Embryonic facial prominence (tissue), 1 donor: Measurements from ENCODE around the gene YJEFN3.
A peak's percentile ranks its signal among the peaks of the same experiment; 100 is the strongest.

Source experiments
- DNase-seq: peaks from one replicate; pipeline ENCODE4 v3.0.0-alpha.2; 2016; ENCODE audit errors: extremely low spot score

YJEFN3 gene, protein sequence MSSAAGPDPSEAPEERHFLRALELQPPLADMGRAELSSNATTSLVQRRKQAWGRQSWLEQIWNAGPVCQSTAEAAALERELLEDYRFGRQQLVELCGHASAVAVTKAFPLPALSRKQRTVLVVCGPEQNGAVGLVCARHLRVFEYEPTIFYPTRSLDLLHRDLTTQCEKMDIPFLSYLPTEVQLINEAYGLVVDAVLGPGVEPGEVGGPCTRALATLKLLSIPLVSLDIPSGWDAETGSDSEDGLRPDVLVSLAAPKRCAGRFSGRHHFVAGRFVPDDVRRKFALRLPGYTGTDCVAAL

DNA sequence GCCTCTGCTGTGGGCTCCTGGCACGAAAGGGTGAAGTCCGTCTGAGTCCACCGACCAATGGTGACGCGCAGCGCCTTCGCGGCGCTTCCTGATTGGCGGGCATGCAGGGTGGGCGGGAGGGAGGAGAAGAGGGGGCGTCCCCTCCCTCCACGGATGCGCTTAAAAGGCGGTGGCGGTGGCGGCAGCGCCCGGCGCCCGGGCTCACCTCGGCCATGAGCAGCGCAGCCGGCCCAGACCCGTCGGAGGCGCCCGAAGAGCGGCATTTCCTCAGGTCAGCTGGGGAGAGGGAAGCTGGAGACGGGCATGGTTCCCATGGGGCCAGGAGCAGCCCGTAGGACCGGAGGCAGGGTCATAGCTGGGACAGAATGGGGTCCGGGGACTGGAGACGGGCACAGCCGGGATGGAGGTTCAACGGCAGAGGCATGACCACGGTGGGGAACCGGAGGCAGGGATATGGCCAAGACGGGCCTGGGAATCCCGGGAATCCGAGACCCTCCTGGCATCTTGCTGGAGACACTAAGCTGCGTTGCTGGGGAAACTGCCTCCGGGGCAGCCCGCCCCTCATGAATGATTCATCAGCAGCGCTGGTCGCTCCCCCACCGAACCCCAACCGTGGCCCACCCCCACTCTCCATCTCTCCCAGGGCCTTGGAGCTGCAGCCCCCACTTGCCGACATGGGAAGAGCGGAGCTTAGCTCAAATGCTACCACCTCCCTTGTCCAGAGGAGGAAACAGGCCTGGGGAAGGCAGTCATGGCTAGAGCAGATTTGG lies at the start of gene YJEFN3:
TSS of gene YJEFN3 (plus strand) at position 191 of the 770 bp plus-strand sequence. CDS start at position 213, 22 bp downstream.
- DNase-seq = no peak

DNA sequence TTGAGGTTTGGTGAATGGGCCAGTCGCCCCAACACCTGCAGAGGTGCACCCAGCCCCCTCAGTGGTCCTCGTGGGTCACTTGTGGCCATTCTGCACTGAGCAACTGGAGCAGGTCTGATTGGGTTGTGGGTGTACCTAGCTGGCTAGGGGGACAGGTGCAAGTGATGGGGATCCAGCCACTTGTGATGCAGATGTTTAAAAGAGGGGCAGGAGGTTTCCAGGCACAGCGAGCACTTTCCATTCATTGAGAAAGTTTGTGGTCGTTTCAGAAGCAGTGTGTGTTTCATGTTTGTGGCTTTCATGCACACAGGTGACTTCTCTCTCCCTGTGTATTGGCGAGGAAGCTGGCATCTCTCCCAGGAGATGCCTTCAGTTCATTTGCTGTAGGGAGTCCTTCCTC lies 48.0 kb upstream of the YJEFN3 start:
- no peak for DNase-seq

DNA sequence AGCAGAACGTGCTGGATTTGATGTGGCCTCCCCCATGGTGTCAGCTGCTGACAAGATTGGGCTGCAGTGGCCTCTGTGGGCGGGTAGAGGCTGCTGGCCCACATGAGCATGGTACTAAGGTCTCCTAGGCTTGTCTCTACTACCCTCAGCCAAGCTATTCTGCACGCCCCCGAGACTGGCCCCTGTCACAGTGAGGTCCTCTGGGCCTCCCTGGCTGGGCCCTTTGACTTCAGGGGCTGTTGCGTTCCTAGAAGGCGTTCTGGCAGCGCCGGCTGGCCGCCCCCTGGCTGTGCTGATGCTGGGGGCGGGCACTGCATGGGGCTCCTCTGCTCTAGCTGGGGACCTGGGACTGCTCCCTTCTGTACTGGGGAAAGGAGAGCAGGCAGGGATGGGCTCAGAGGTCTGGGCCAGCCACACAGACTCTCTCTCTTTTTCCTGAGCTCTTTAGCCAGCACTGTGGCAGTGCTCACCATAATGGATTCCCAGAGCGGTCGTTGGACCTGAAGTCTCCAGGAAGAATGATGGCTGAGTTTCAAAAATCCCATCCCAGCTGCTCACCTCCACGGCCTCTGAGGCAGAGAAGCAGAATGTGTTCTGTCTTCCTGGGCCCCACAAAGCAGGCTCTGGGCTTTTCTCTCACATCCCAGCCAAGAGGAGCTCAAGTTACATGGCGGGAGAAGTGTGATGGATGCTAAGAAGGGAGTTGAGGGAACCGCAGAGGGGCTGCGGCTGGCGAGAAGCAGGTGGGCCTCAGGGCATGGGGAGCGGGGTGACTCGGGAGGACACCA lies 45.7 kb upstream of the YJEFN3 start:
- no peak for DNase-seq

DNA sequence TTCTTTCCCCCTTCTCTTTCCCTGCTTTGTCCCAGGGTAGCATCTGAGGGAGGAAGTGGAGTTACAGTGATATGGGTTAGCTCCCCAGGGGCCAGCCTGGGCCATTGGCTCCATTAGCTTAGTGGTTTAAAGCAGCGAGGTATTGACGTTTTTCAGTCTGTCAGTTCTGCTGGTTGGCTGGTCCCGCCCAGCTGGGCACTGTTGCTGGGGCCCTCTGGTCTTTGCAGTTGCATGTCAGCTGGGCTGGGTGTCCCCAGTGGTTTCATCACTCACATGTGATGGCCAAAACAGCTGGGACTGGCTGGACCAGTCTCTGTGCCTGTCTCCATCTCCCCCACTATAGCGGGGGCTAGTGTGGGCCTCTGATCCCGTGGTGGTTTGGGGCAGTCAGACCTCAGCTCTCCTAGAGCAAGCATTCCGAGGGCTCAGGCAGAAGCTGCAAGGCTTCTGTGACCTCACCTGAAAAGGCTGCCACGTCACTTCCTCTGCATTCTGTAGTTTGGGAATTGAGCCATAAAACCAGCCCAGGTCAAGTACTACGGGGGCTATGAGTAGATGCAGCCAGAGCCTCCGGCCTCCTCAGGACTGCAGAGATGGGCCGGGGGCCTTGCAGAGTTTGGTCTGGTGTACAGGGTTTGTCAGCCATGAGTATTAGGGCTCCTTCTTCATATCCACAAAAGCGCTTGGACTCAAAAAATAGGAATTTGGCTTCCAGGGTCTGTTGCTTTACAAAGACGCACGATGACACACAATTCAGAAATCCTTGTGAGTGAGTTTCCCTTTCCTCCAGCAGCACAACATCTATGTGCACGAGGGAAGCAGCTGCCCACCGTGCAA lies 43.3 kb upstream of the YJEFN3 start:
- no peak for DNase-seq

DNA sequence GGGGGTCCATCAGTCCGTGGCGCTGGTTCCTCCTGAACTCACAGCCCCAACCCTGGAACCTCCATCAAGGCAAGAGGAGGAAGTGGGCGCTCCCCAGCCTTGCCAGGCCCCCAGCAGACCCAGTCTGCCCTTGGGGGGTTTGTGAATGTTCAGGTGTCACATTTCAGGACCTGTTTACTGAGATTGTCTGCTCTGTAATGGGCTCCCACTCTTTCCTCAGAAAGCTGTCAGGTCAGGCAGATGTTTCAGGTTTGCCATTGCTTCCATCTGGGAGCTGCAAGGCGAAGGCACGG lies 42.8 kb upstream of the YJEFN3 start:
- no peak for DNase-seq

DNA sequence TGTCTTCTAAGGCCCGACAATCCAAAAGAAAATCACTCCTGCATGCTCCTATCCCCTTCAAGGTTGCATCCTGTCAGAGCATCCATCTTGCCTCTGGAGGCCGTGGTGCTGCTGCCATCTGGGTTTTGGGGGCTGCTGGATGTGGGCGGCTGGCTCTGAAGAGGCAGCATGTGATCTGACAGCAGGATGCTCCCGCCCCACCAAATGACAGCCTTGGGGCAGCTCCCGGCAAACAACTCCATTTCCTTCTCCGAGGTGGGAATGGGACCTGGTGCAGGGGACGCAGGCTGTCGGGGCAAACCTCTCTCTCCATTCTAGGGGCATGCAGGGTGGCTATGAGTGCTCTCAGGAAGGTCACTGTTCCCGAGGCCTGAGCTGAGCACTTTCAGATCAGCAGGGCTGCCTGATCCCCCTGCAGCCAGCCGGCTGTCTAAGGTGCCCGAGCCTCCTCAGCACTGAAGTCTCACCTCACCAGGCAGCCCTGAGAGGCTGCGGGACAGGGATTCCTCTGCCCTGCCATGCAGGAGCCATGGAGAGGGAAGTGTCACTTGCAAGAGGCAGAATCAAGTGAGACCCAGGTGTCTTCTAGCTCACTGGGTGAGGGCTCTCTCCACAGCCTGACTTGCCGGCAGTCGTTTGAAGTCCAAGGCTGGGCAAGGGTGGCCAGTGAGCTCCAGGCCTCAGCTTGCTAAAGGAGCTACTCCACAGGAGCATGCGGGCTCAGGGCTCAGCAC lies 42.2 kb upstream of the YJEFN3 start:
- DNase-seq = no peak

DNA sequence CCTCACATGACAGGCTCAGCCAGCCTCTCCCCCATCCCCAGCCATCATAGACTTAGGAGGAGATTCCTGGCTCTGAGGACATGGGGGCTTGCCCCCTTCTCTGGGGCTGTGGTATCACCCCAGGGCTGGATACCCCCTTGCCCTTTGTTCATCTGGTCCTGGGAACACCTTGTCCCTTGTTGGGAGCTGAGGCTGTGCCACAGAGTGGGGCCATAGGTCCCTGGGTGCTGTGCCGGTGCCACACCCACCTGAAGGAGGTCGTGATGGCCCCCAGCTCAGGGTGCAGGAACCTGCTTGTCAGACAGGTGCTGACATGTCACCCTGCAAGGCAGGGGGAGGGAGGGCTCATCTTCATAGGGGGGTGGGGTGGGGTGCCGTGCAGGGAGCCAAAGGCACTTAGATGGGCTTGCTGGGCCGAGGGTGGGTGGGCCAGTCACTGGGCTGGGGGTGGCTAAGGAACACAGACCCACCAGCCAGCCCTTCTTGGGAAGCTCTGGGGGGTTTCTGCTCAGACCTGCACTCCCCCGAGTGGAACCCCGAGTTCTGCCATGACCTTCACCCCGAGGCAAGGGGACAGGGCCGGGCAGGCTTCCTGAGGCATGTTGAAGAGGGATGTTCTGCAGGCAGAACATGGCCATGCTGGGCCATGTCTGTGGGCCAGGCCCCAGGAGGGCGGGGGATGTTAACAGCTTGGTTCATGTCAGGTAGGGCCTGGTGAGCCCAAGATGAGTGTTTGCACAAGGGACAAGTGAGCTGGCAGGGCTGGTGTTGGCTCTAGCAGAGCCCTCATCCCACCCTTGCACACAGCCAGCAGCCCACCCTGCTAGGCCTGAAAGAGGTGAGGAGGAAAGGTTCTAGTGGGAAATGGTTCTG lies 41.4 kb upstream of the YJEFN3 start:
- DNase-seq = no peak

DNA sequence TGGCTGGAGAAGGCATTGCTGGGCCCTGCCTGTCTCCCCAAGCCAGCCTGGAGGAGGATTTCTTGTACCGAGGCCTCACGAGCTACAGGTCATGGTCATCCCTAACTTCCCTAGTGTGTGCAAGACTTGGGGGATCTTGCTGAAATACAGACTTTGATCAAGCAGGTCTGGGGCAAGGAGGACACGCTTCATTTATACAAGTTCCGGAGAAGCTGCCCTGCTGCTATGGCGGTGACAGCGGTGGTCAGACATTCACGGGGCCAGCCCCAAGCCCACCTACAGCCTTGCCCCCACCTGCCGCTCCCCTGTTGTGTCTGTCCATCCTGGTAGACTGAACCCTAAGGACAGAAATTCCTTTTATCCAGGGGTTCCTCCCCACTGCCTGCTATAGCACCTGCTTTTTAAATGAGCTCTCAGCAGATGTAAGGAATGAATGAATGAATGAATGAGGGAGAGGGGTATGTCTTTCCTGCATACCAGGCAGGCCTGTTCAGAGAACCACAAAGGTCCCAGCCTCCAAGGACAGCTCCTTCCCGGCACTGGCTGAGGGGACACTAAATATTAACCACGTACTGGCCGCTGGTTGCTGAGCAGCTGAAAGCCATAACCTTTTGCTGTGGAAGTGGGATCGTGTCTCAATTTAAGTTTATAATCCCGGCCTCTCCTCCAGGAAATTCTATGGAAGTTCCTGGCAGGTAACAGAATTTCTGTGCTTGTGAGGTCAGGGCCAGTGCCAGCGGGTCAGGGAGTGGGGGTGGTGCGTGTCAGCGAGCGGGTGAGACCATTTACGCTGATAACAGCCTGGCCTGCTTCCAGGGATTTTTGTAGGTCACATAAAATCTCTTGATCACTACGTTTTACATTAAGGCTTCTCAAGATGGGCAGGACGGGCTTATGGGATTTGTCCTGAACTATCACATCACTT lies 40.5 kb upstream of the YJEFN3 start:
- no peak for DNase-seq

DNA sequence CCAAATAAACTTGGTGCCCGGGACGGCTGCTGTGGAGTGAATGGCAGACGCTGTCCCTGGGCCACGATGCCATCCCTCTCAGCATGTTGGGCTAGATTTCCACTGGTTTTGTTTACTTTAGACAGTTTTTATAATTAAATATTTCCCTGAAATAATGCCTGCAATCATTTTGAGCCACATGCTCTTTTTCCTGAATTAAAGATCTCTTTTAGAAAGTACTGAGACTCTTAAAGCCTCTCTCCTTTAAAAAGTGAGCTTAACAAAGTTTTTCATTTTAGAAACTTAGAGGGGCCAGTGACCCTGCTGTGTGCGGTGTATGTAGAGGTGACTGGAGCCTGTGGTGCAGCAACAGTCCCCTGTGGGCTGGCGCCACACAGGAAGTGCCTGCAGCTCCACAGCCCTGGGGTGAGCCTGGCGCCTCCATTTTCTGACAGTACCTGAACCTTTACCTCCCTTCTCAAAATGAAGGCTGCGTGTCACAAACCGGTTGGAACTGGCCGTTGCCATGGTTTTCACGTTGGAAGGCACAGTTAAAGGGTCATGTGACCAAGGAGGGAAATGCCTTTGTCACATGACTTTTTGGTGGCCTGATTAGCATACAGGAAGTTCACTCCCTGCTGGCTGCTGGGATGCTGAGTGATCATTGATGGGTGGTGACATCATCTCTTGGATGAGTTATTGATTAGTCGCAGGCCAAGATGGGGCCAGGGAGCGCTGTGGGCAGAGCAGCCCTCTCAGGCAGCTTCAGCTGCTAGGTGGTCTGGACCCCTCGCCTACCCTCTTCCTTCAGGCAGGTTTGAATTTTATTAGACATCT lies 39.6 kb upstream of the YJEFN3 start:
- peak; percentile 86 for DNase-seq

DNA sequence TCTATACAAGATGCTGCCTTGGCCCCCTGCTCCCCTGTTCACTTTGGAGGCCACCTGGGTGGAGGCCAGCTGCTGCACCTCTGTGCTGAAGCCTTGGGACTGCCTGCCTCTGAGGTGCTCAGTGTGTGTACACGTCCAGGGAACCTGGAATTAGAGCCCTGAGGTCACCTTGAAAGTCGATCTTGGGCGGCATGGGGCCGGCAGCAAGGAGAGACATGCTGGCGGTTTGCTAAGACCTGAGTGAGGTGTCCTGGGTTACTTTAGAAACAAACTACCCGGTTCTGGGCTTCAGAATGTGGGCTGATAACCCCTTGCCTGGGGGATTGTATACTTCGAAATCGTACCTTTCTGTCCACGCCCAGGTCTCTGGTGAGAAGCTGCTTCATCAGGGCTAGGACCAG lies 38.9 kb upstream of the YJEFN3 start:
- no peak for DNase-seq

DNA sequence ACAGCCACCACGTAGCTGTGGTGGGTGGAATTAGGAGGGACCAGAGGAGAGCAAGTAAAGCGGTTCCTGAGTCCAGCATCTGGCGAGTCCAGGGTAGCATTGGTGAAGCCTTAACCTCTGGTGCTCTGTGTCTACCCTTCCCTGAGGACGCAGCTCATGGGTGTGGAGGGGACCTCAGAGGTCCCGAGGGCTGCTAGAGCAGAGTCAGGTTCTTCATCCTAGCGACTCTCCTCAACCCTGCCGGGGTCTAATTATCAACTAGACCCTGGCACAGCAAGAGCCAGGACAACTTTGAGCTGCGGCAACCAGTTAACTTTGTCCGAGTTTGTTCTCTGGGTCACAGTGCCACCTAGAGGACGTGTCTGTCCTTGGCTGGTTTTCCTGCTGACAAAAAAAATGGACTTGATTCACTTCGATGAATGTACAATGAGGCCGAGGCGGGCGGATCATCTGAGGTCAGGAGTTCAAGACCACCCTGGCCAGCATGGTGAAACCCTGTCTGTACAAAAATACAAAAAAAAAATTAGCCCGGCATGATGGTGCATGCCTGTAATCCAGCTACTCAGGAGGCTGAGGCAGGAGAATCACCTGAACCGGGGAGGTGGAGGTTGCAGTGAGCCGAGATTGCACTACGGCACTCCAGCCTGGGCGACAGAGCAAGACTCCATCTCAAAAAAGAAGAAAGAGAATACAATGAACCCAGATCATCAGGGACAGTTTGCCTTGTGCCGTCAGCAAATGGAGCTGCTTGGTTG lies 38.3 kb upstream of the YJEFN3 start:
- DNase-seq = peak; percentile 77

DNA sequence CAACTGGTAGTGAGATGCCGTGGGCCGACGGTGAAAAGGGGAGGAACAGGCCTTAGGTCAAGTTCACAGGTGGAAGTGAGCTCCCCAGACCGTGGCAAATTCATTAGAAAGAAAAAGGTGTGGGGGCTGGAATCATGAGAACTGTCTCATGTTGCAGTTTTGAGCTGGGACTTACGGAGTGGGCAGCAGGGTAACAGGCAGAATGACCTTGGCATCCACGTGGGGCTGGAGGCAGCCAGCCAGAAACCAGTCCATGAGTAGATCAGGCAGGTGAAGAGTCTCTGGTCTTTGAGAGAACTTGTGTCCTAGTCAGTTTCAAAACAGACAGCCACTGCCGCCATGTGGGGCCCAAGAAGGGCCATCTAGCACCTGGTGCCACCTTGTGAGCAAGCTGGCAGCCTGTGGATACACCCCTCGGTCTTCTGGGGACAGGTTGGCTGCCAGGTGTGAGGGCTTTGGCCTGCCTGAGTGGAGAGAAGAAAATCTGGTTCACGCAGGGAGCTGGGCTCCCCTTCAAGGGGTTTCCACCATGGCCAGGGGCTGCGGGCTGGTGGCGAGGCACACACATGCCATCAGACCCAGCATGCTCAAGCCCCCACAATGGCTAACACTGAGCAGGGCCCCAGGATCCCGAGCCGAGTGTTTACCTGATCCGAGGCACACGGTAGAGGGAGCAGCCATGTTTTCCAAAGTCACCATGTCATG lies 37.2 kb upstream of the YJEFN3 start:
- no peak for DNase-seq

DNA sequence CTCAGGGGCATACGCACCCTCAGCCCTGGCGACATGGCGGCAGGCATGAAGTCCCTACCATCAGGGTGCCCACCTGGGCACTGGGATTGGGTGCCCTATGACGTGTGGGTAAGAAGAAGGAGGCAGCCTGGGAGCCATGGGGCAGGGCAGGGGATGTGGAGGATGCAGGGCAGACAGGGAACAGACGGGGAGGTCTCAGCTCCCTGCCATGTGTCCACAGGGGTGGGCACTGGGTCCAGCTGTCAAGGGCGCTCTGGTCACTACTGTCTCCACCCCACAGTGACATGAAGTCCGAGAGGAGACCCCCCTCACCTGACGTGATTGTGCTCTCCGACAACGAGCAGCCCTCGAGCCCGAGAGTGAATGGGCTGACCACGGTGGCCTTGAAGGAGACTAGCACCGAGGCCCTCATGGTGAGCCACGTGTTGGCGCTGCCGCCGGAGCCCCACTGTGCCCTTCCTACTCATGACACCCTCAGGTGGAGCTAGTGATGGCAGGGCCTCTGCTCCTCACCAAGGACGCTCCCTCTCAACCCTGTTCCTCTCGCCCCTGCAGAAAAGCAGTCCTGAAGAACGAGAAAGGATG lies 36.6 kb upstream of the YJEFN3 start:
- DNase-seq = no peak

DNA sequence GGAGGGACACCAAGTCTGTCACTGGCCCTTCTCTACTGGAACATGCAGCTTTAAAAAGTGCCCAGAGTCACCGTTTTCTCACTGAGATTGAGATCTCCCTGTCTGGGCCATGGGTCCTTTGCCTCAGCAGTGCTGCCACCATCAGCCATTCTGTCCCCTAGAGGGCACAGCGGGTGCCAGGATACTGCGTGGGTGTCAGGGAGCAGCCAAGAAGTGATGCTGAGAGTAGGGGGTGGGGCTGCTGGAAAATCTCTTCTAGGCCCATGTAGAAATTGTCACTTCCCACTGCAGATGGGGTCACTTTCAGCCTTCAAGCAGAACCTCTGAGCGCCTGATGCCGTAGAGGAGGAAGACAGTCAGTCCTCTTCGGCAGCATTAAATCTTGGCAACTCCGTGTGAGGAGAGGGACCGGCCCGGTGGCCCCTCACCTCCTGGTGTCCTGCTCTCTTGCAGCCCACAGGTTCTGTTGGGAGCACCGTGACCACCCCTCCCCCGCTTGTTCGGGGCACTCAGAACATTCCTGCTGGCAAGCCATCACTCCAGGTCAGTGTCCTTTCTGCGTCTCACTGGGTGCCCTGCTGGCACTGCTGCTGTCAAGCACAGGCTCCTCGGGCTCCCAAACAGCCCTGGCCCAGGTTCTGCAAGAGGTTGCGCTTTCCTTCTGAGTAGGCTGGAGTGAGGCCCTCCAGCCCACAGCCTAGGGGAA lies 34.7 kb upstream of the YJEFN3 start:
- DNase-seq = no peak
